Lung (tissue), 12 donors: ENCODE measurements around the gene DFFA. TPM values are rescaled to one million over a fixed set of nuclear protein-coding genes. Genes with fewer than 3 reads are reported as not detected.

Experiments
- ATAC-seq: fragments of 200-7000 bp; cut with Tn5 transposase; one replicate; pipeline ENCODE4 v1.9.1; 2020; ENCODE audit warnings: moderate number of reproducible peaks; ENCODE audit not compliant: insufficient read depth, low FRiP score
- DNase-seq, 3 donors: peaks; one replicate each; pipeline ENCODE4 v3.0.0-alpha.2; 2013 to 2017
- H3K27ac ChIP-seq, 2 donors: one replicate each; pipeline ENCODE4 v1.5.1; 2013; ENCODE audit warnings: mild to moderate bottlenecking in 2 of 2, moderate library complexity in 2 of 2, control low read depth in 1 of 2, inconsistent platforms in 1 of 2, low read depth in 1 of 2, low read length in 1 of 2
- H3K27me3 ChIP-seq, 3 donors: one replicate each; pipeline ENCODE4 v1.5.1; 2013; ENCODE audit warnings: low read length in 2 of 3; ENCODE audit not compliant: control insufficient read depth in 3 of 3, insufficient read depth in 3 of 3
- H3K36me3 ChIP-seq, 4 donors: one replicate each; pipeline ENCODE4 v1.5.1; 2013; ENCODE audit warnings: low read length in 4 of 4, mild to moderate bottlenecking in 1 of 4, moderate library complexity in 1 of 4; ENCODE audit not compliant: control insufficient read depth in 4 of 4, insufficient read depth in 4 of 4
- H3K4me1 ChIP-seq, 5 donors: one replicate each; pipeline ENCODE4 v1.5.1; 2013; ENCODE audit warnings: low read length in 5 of 5, mild to moderate bottlenecking in 2 of 5, moderate library complexity in 1 of 5; ENCODE audit not compliant: control insufficient read depth in 5 of 5, insufficient read depth in 5 of 5
- H3K4me3 ChIP-seq: one replicate; pipeline ENCODE4 v1.5.1; 2013; ENCODE audit warnings: mild to moderate bottlenecking, control low read depth, moderate library complexity
- H3K9ac ChIP-seq, 2 donors: one replicate each; pipeline ENCODE4 v1.5.1; 2013; ENCODE audit warnings: low read length in 2 of 2, control low read depth in 1 of 2; ENCODE audit not compliant: insufficient read depth in 1 of 2
- H3K9me3 ChIP-seq, 4 donors: one replicate each; pipeline ENCODE4 v1.5.1; 2013; ENCODE audit warnings: low read length in 3 of 4, mild to moderate bottlenecking in 1 of 4, moderate library complexity in 1 of 4; ENCODE audit not compliant: control insufficient read depth in 4 of 4, insufficient read depth in 3 of 4
- CTCF ChIP-seq: IDR thresholded peaks from 2 replicates; pipeline ENCODE4 v1.5.1; 2012; ENCODE audit warnings: mild to moderate bottlenecking; ENCODE audit errors: control extremely low read depth, extremely low read depth
- WGBS, 2 donors: extraction: QIAGEN DNeasy Blood & Tissue Kit; methylation state at CpG; one replicate each; pipeline ENCODE4 v1.1.7; 2013; 5-methylcytosine and 5-hydroxymethylcytosine counted together
- polyA plus RNA-seq, 2 donors: library from polyadenylated mRNA; stranded (reverse); fragments of 200-250 nt; gene quantifications; one replicate each; pipeline ENCODE4 v1.2.1, GENCODE V29; 2013
- total RNA-seq, 2 donors: library from RNA; depleted of rRNA in 1 of 2; stranded (reverse); fragments of >200 nt in 1 of 2; gene quantifications; one replicate each; pipeline ENCODE4 v1.2.1, GENCODE V29; 2014 to 2021
- donor health status: control.
- donor health status: control.
- donor health status: Bipolar disorder and iron deficiency.
- donor health status: healthy.
- donor health status: DM: yes; HTN: yes; CAD: no.

DFFA gene
- total and polyA plus RNA-seq, 4 donors = 13.8 to 37.4 (median 27.1) TPM

GRCh38 chr1:10489291-10490055, 17.1 kb upstream of the DFFA start:
- peaks cover 0 to 3% (median 1%) of the 10 kb centered on the region in 4 donors for H3K36me3 ChIP-seq
- no peak for TF ChIP-seq CTCF
- 35 to 54% methylated on average over 4 of the region's 4 CpGs for WGBS, 2 donors

DNA sequence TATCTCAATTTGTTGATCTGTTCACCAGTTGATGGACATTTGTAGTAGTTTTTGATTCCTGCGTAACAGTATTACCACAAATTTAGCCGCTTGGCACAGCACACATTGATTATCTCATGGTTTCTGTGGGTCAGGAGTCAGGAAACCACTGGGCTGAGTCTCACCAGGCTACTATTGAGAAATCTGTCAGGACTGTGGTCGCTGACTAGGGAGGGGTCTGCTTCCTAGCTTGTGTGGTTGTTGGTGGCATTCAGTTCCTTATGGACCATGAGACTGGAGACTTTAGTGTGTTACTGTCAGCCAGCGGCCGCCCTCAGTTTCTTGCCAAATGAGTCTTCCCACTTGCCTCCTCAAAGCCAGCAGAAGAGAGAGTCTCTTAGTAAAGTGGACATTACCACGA, 12.2 kb upstream of the DFFA start:
- no peak overlapping the region for H3K27ac ChIP-seq
- peaks cover 0 to 3% (median 1%) of the 10 kb centered on the region in 4 donors for H3K36me3 ChIP-seq
- H3K27me3 ChIP-seq = no peaks in the 10 kb centered on the region
- no peak overlapping the region for H3K9ac ChIP-seq
- H3K9me3 ChIP-seq = no peaks in the 10 kb centered on the region
- ATAC-seq = peak; percentile 47
- peaks cover 0 to 4% (median 0%) of the 10 kb centered on the region in 5 donors for H3K4me1 ChIP-seq
- WGBS, 2 donors = 43 to 79% methylated on average over 6 of the region's 6 CpGs
- TF ChIP-seq CTCF = no peak
- DNase-seq = no peak
- H3K4me3 ChIP-seq = no peak overlapping the region

More at GRCh38 chr1:10489291-10490055, 17.1 kb upstream of the DFFA start:
- Histone ChIP-seq H3K9ac (no peak overlapping the region), H3K9me3 (no peaks in the 10 kb centered on the region), H3K4me1 (peaks cover 0 to 6% (median 0%) of the 10 kb centered on the region in 5 donors), H3K4me3 (no peak overlapping the region), H3K27ac (no peak overlapping the region), H3K27me3 (no peaks in the 10 kb centered on the region)
- DNase-seq (no peak), ATAC-seq (no peak)

- WGBS, 2 donors = 92 to 94% methylated on average over 2 of the region's 2 CpGs
- no peak overlapping the region for H3K9ac ChIP-seq
- no peak for TF ChIP-seq CTCF
Measured at GRCh38 chr1:10480614-10481013, 8.3 kb upstream of the DFFA start.

GRCh38 chr1:10479296-10479695, 7.0 kb upstream of the DFFA start:
- Histone ChIP-seq H3K4me3 (no peak overlapping the region), H3K36me3 (peaks cover 0 to 3% (median 0%) of the 10 kb centered on the region in 4 donors), H3K9ac (no peak overlapping the region), H3K27ac (no peak overlapping the region), H3K4me1 (peaks cover 0 to 9% (median 5%) of the 10 kb centered on the region in 5 donors), H3K9me3 (no peaks in the 10 kb centered on the region), H3K27me3 (no peaks in the 10 kb centered on the region)
- DNase-seq (no peak), ATAC-seq (no peak)
- WGBS, 2 donors = 61 to 76% methylated on average over 8 of the region's 8 CpGs
- TF ChIP-seq CTCF = no peak

More at GRCh38 chr1:10480614-10481013, 8.3 kb upstream of the DFFA start:
- H3K36me3 ChIP-seq = peaks cover 0 to 3% (median 0%) of the 10 kb centered on the region in 4 donors
- DNase-seq (no peak), ATAC-seq (no peak)
- no peaks in the 10 kb centered on the region for H3K27me3 ChIP-seq
- no peaks in the 10 kb centered on the region for H3K9me3 ChIP-seq
- no peak overlapping the region for H3K27ac ChIP-seq
- H3K4me3 ChIP-seq = no peak overlapping the region
- peaks cover 0 to 7% (median 4%) of the 10 kb centered on the region in 5 donors for H3K4me1 ChIP-seq
